ENCODE data around the gene DGKI.

DGKI gene

GRCh38 chr7:137577184-137577583, 269.6 kb downstream of the DGKI start:
- no peak overlapping the region for H3K4me3 ChIP-seq (ENCODE audit: low read length in 2 of 2)
- H3K36me3 ChIP-seq (ENCODE audit: control insufficient read depth in 2 of 2, insufficient read depth in 2 of 2, low read length in 2 of 2), result no peaks in the 10 kb centered on the region
- no peaks in the 10 kb centered on the region for H3K4me1 ChIP-seq (ENCODE audit: control insufficient read depth, insufficient read depth, low read length)
- H3K27ac ChIP-seq (ENCODE audit: low read length), result no peak overlapping the region
- H3K9me3 ChIP-seq (ENCODE audit: control insufficient read depth in 2 of 2, low read length in 2 of 2), result no peaks in the 10 kb centered on the region
- H3K9ac ChIP-seq (ENCODE audit: low read length in 2 of 2), result no peak overlapping the region
- no peaks in the 10 kb centered on the region for H3K27me3 ChIP-seq (ENCODE audit: control insufficient read depth in 1 of 2, insufficient read depth in 2 of 2, low read length in 2 of 2)

- Histone ChIP-seq H3K4me1 (ENCODE audit: control insufficient read depth, insufficient read depth, low read length) (no peaks in the 10 kb centered on the region), H3K27me3 (ENCODE audit: control insufficient read depth in 1 of 2, insufficient read depth in 2 of 2, low read length in 2 of 2) (no peaks in the 10 kb centered on the region), H3K27ac (ENCODE audit: low read length) (no peak overlapping the region), H3K4me3 (ENCODE audit: low read length in 2 of 2) (no peak overlapping the region), H3K36me3 (ENCODE audit: control insufficient read depth in 2 of 2, insufficient read depth in 2 of 2, low read length in 2 of 2) (no peaks in the 10 kb centered on the region), H3K9me3 (ENCODE audit: control insufficient read depth in 2 of 2, low read length in 2 of 2) (no peaks in the 10 kb centered on the region), H3K9ac (ENCODE audit: low read length in 2 of 2) (no peak overlapping the region)
Observed at GRCh38 chr7:137576481-137576880, 270.3 kb downstream of the DGKI start.

GRCh38 chr7:137574812-137575211, 272.0 kb downstream of the DGKI start:
- Histone ChIP-seq H3K27ac (ENCODE audit: low read length) (no peak overlapping the region), H3K9ac (ENCODE audit: low read length in 2 of 2) (no peak overlapping the region), H3K4me3 (ENCODE audit: low read length in 2 of 2) (no peak overlapping the region), H3K27me3 (ENCODE audit: control insufficient read depth in 1 of 2, insufficient read depth in 2 of 2, low read length in 2 of 2) (no peaks in the 10 kb centered on the region), H3K36me3 (ENCODE audit: control insufficient read depth in 2 of 2, insufficient read depth in 2 of 2, low read length in 2 of 2) (no peaks in the 10 kb centered on the region), H3K4me1 (ENCODE audit: control insufficient read depth, insufficient read depth, low read length) (no peaks in the 10 kb centered on the region), H3K9me3 (ENCODE audit: control insufficient read depth in 2 of 2, low read length in 2 of 2) (no peaks in the 10 kb centered on the region)

GRCh38 chr7:137572056-137572784, 274.6 kb downstream of the DGKI start:
- H3K27me3 ChIP-seq (ENCODE audit: control insufficient read depth in 1 of 2, insufficient read depth in 2 of 2, low read length in 2 of 2), result no peaks in the 10 kb centered on the region
- no peaks in the 10 kb centered on the region for H3K36me3 ChIP-seq (ENCODE audit: control insufficient read depth in 2 of 2, insufficient read depth in 2 of 2, low read length in 2 of 2)
- H3K27ac ChIP-seq (ENCODE audit: low read length), result no peak overlapping the region
- no peaks in the 10 kb centered on the region for H3K9me3 ChIP-seq (ENCODE audit: control insufficient read depth in 2 of 2, low read length in 2 of 2)
- H3K4me1 ChIP-seq (ENCODE audit: control insufficient read depth, insufficient read depth, low read length), result no peaks in the 10 kb centered on the region
- H3K9ac ChIP-seq (ENCODE audit: low read length in 2 of 2), result no peak overlapping the region
- no peak overlapping the region for H3K4me3 ChIP-seq (ENCODE audit: low read length in 2 of 2)

GRCh38 chr7:137564677-137565076, 282.1 kb downstream of the DGKI start:
- no peaks in the 10 kb centered on the region for H3K4me1 ChIP-seq (ENCODE audit: control insufficient read depth, insufficient read depth, low read length)
- H3K9ac ChIP-seq (ENCODE audit: low read length in 2 of 2), result no peak overlapping the region
- H3K9me3 ChIP-seq (ENCODE audit: control insufficient read depth in 2 of 2, low read length in 2 of 2), result no peaks in the 10 kb centered on the region
- H3K27me3 ChIP-seq (ENCODE audit: control insufficient read depth in 1 of 2, insufficient read depth in 2 of 2, low read length in 2 of 2), result no peaks in the 10 kb centered on the region
- no peak overlapping the region for H3K27ac ChIP-seq (ENCODE audit: low read length)
- H3K36me3 ChIP-seq (ENCODE audit: control insufficient read depth in 2 of 2, insufficient read depth in 2 of 2, low read length in 2 of 2), result no peaks in the 10 kb centered on the region
- H3K4me3 ChIP-seq (ENCODE audit: low read length in 2 of 2), result no peak overlapping the region

GRCh38 chr7:137563981-137564380, 282.8 kb downstream of the DGKI start:
- Histone ChIP-seq H3K4me3 (ENCODE audit: low read length in 2 of 2) (no peak overlapping the region), H3K36me3 (ENCODE audit: control insufficient read depth in 2 of 2, insufficient read depth in 2 of 2, low read length in 2 of 2) (no peaks in the 10 kb centered on the region), H3K27ac (ENCODE audit: low read length) (no peak overlapping the region), H3K9me3 (ENCODE audit: control insufficient read depth in 2 of 2, low read length in 2 of 2) (no peaks in the 10 kb centered on the region), H3K9ac (ENCODE audit: low read length in 2 of 2) (no peak overlapping the region), H3K27me3 (ENCODE audit: control insufficient read depth in 1 of 2, insufficient read depth in 2 of 2, low read length in 2 of 2) (no peaks in the 10 kb centered on the region), H3K4me1 (ENCODE audit: control insufficient read depth, insufficient read depth, low read length) (no peaks in the 10 kb centered on the region)

- H3K4me3 ChIP-seq (ENCODE audit: low read length in 2 of 2), result no peak overlapping the region
- no peaks in the 10 kb centered on the region for H3K27me3 ChIP-seq (ENCODE audit: control insufficient read depth in 1 of 2, insufficient read depth in 2 of 2, low read length in 2 of 2)
- H3K36me3 ChIP-seq (ENCODE audit: control insufficient read depth in 2 of 2, insufficient read depth in 2 of 2, low read length in 2 of 2), result no peaks in the 10 kb centered on the region
- H3K27ac ChIP-seq (ENCODE audit: low read length), result no peak overlapping the region
- H3K9me3 ChIP-seq (ENCODE audit: control insufficient read depth in 2 of 2, low read length in 2 of 2), result no peaks in the 10 kb centered on the region
- no peak overlapping the region for H3K9ac ChIP-seq (ENCODE audit: low read length in 2 of 2)
- peaks cover 3% of the 10 kb centered on the region for H3K4me1 ChIP-seq (ENCODE audit: control insufficient read depth, insufficient read depth, low read length)
Observed at GRCh38 chr7:137547485-137547884, 299.3 kb downstream of the DGKI start.

- Histone ChIP-seq H3K27ac (ENCODE audit: low read length) (no peak overlapping the region), H3K27me3 (ENCODE audit: control insufficient read depth in 1 of 2, insufficient read depth in 2 of 2, low read length in 2 of 2) (no peaks in the 10 kb centered on the region), H3K4me1 (ENCODE audit: control insufficient read depth, insufficient read depth, low read length) (peaks cover 3% of the 10 kb centered on the region)
Observed at GRCh38 chr7:137546671-137547070, 300.1 kb downstream of the DGKI start.

GRCh38 chr7:137546009-137546408, 300.8 kb downstream of the DGKI start:
- peaks cover under 1% of the 10 kb centered on the region for H3K4me1 ChIP-seq (ENCODE audit: control insufficient read depth, insufficient read depth, low read length)
- no peak overlapping the region for H3K4me3 ChIP-seq (ENCODE audit: low read length in 2 of 2)
- H3K27ac ChIP-seq (ENCODE audit: low read length), result no peak overlapping the region
- H3K27me3 ChIP-seq (ENCODE audit: control insufficient read depth in 1 of 2, insufficient read depth in 2 of 2, low read length in 2 of 2), result no peaks in the 10 kb centered on the region
- H3K36me3 ChIP-seq (ENCODE audit: control insufficient read depth in 2 of 2, insufficient read depth in 2 of 2, low read length in 2 of 2), result no peaks in the 10 kb centered on the region
- H3K9ac ChIP-seq (ENCODE audit: low read length in 2 of 2), result no peak overlapping the region
- no peaks in the 10 kb centered on the region for H3K9me3 ChIP-seq (ENCODE audit: control insufficient read depth in 2 of 2, low read length in 2 of 2)

More at GRCh38 chr7:137546671-137547070, 300.1 kb downstream of the DGKI start:
- no peaks in the 10 kb centered on the region for H3K36me3 ChIP-seq (ENCODE audit: control insufficient read depth in 2 of 2, insufficient read depth in 2 of 2, low read length in 2 of 2)
- no peaks in the 10 kb centered on the region for H3K9me3 ChIP-seq (ENCODE audit: control insufficient read depth in 2 of 2, low read length in 2 of 2)
- no peak overlapping the region for H3K4me3 ChIP-seq (ENCODE audit: low read length in 2 of 2)
- no peak overlapping the region for H3K9ac ChIP-seq (ENCODE audit: low read length in 2 of 2)

GRCh38 chr7:137545059-137545716, 301.6 kb downstream of the DGKI start:
- Histone ChIP-seq H3K36me3 (ENCODE audit: control insufficient read depth in 2 of 2, insufficient read depth in 2 of 2, low read length in 2 of 2) (no peaks in the 10 kb centered on the region), H3K27ac (ENCODE audit: low read length) (no peak overlapping the region), H3K27me3 (ENCODE audit: control insufficient read depth in 1 of 2, insufficient read depth in 2 of 2, low read length in 2 of 2) (no peaks in the 10 kb centered on the region), H3K4me1 (ENCODE audit: control insufficient read depth, insufficient read depth, low read length) (no peaks in the 10 kb centered on the region), H3K9me3 (ENCODE audit: control insufficient read depth in 2 of 2, low read length in 2 of 2) (no peaks in the 10 kb centered on the region), H3K4me3 (ENCODE audit: low read length in 2 of 2) (no peak overlapping the region), H3K9ac (ENCODE audit: low read length in 2 of 2) (no peak overlapping the region)

GRCh38 chr7:137544453-137545058, 302.2 kb downstream of the DGKI start:
- Histone ChIP-seq H3K36me3 (ENCODE audit: control insufficient read depth in 2 of 2, insufficient read depth in 2 of 2, low read length in 2 of 2) (no peaks in the 10 kb centered on the region), H3K9me3 (ENCODE audit: control insufficient read depth in 2 of 2, low read length in 2 of 2) (no peaks in the 10 kb centered on the region), H3K27ac (ENCODE audit: low read length) (no peak overlapping the region), H3K4me1 (ENCODE audit: control insufficient read depth, insufficient read depth, low read length) (no peaks in the 10 kb centered on the region), H3K9ac (ENCODE audit: low read length in 2 of 2) (no peak overlapping the region), H3K27me3 (ENCODE audit: control insufficient read depth in 1 of 2, insufficient read depth in 2 of 2, low read length in 2 of 2) (no peaks in the 10 kb centered on the region), H3K4me3 (ENCODE audit: low read length in 2 of 2) (no peak overlapping the region)

Data from stomach smooth muscle (tissue), 2 donors.